ENCODE results near the gene NEK2. TPM values are rescaled to one million over a fixed set of nuclear protein-coding genes. Genes with fewer than 3 reads are reported as not detected.
A peak's percentile ranks its signal among the peaks of the same experiment; 100 is the strongest.

The NEK2 gene
- total RNA-seq, 1 experiment from 2014 or later, result 44.5 TPM

DNA sequence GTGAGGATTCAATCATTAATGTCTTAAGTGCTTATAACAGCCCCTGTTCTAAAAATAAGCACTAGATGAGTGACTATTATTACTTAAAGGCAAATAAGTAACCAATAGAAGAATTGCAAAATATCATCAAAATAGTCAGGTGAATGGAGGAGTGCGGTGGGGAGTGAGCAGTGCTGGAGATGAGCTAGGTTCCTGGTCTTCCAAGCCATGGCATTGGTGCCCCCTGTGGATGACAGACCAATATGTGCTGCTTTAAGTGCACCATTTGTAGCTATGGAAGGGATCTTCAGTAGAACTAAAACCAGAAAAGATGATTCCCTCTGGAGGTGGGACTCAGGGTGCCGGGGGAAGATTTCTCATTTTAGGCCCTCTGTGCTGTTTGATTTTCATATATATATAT is 50.4 kb downstream of the NEK2 start:
- H3K9me3 Mint-ChIP-seq (ENCODE audit: unreplicated experiment), result no peaks in the 10 kb centered on the region
- POLR2A ChIA-PET, result interaction anchor here (0.6 to 2.2 kb wide), 5 partner anchors 8 to 1085 kb away, joined by 3 to 7 read pairs (median 4); partner anchors contain the start of gene SLC30A1
- H3K27me3 Mint-ChIP-seq (ENCODE audit: insufficient read depth, unreplicated experiment), result no peaks in the 10 kb centered on the region
- peak; percentile 86 for DNase-seq (ENCODE audit: unreplicated experiment)
- no peaks in the 10 kb centered on the region for H3K36me3 Mint-ChIP-seq (ENCODE audit: insufficient read depth, unreplicated experiment)
- intact Hi-C loops (cut with micrococcal nuclease), result loop anchor here (1.0 kb wide), 2 partner anchors 48 to 110 kb away; no protein-coding TSS in a partner anchor
- no peaks in the 10 kb centered on the region for H3K4me1 Mint-ChIP-seq (ENCODE audit: insufficient read depth, unreplicated experiment)
- H3K27ac Mint-ChIP-seq (ENCODE audit: low read depth, unreplicated experiment), result no peak overlapping the region
- no TSS peak for BruUV-seq (replicated peaks)
- H3K4me3 Mint-ChIP-seq (ENCODE audit: unreplicated experiment), result no peak overlapping the region
- TF ChIP-seq, protein P1, sequence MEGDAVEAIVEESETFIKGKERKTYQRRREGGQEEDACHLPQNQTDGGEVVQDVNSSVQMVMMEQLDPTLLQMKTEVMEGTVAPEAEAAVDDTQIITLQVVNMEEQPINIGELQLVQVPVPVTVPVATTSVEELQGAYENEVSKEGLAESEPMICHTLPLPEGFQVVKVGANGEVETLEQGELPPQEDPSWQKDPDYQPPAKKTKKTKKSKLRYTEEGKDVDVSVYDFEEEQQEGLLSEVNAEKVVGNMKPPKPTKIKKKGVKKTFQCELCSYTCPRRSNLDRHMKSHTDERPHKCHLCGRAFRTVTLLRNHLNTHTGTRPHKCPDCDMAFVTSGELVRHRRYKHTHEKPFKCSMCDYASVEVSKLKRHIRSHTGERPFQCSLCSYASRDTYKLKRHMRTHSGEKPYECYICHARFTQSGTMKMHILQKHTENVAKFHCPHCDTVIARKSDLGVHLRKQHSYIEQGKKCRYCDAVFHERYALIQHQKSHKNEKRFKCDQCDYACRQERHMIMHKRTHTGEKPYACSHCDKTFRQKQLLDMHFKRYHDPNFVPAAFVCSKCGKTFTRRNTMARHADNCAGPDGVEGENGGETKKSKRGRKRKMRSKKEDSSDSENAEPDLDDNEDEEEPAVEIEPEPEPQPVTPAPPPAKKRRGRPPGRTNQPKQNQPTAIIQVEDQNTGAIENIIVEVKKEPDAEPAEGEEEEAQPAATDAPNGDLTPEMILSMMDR (IDR thresholded peaks at IDR 0.05; ENCODE audit: unreplicated experiment), result peak; percentile 43
- CTCF ChIA-PET, result interaction anchor here (1.1 to 1.3 kb wide), 2 partner anchors 13 to 1178 kb away, joined by 3 read pairs; no protein-coding TSS in a partner anchor

DNA sequence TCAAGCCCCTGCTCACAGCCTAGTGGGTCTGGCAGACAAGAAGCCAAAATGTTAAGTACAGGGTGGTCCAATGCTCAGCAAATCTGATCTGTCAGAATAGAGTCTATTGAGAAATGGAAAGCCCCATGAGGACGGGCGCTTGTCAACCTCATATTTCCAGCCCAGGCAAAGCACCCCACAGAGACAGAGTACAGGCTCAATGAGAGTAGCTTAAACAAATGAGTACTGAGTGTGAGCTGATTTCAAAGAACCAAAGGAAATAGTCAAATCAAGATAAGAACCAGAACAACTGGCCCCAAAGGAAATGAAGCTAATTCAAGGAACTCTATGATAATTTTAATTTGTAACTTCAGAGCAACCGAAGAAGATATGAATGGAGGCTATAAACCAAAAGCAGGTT is 51.9 kb downstream of the NEK2 start:
- Mint-ChIP-seq H3K27ac (ENCODE audit: low read depth, unreplicated experiment) (no peak overlapping the region), H3K9me3 (ENCODE audit: unreplicated experiment) (no peaks in the 10 kb centered on the region), H3K27me3 (ENCODE audit: insufficient read depth, unreplicated experiment) (no peaks in the 10 kb centered on the region), H3K36me3 (ENCODE audit: insufficient read depth, unreplicated experiment) (no peaks in the 10 kb centered on the region), H3K4me3 (ENCODE audit: unreplicated experiment) (no peak overlapping the region), H3K4me1 (ENCODE audit: insufficient read depth, unreplicated experiment) (no peaks in the 10 kb centered on the region)
- ChIA-PET POLR2A (interaction anchor here (0.7 to 2.7 kb wide), 4 partner anchors 9 to 1392 kb away, joined by 3 to 8 read pairs (median 6); no protein-coding TSS in a partner anchor), CTCF (interaction anchor here (1.0 kb wide), 1 partner anchor 9 kb away, joined by 3 read pairs; no protein-coding TSS in a partner anchor)
- intact Hi-C loops (cut with micrococcal nuclease), result no loop called here
- BruUV-seq (replicated peaks), result no TSS peak
- TF ChIP-seq, protein P1 (IDR thresholded peaks at IDR 0.05; ENCODE audit: unreplicated experiment), result no peak
- no peak for DNase-seq (ENCODE audit: unreplicated experiment)

DNA sequence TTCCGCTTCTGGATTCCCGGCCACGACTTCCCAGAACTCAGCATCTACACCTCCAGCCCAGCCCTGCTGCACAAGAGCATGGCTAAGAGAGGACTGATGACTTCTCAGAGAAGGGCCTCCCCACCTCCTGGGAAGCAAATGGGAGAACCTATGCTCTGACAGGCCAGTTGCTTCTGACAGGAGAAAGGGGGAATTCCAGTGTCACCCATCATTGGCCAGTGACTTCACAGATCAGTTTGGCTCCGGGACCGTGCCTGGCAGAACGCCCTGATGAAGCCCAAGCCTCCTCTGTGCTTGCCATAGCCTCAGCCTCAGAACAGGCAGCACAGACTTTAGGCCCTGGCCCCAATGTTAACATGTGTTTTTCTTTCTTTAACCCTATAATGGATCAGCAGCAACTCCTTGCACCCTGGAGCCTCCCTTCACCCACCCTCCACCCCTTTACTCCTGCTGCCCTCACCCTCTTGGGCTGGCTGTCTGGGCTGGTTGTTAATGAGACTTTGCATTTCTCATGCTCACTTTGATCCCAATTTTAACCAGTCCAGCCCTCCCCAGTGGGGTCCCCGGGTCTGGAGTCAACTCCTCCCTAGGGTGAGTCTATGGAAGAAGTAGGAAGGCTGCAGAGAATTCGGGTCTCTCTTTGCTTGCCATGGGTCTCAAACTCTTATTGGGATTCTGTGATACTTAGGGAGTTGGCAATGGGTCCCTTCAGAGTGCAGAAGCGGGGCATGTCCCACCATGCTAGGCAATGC is 53.8 kb downstream of the NEK2 start:
- Mint-ChIP-seq H3K27me3 (ENCODE audit: insufficient read depth, unreplicated experiment) (no peaks in the 10 kb centered on the region), H3K4me1 (ENCODE audit: insufficient read depth, unreplicated experiment) (no peaks in the 10 kb centered on the region), H3K27ac (ENCODE audit: low read depth, unreplicated experiment) (no peak overlapping the region), H3K4me3 (ENCODE audit: unreplicated experiment) (no peak overlapping the region), H3K36me3 (ENCODE audit: insufficient read depth, unreplicated experiment) (no peaks in the 10 kb centered on the region), H3K9me3 (ENCODE audit: unreplicated experiment) (no peaks in the 10 kb centered on the region)
- intact Hi-C loops (cut with micrococcal nuclease), result no loop called here
- no peak for DNase-seq (ENCODE audit: unreplicated experiment)
- ChIA-PET POLR2A (interaction anchor here (1.0 to 2.7 kb wide), 2 partner anchors 8 to 32 kb away, joined by 3 to 8 read pairs; no protein-coding TSS in a partner anchor), CTCF (interaction anchor here (0.6 to 0.7 kb wide), 2 partner anchors 11 to 1247 kb away, joined by 3 to 4 read pairs; no protein-coding TSS in a partner anchor)
- TF ChIP-seq, protein P1 (IDR thresholded peaks at IDR 0.05; ENCODE audit: unreplicated experiment), result no peak
- no TSS peak for BruUV-seq (replicated peaks)

DNA sequence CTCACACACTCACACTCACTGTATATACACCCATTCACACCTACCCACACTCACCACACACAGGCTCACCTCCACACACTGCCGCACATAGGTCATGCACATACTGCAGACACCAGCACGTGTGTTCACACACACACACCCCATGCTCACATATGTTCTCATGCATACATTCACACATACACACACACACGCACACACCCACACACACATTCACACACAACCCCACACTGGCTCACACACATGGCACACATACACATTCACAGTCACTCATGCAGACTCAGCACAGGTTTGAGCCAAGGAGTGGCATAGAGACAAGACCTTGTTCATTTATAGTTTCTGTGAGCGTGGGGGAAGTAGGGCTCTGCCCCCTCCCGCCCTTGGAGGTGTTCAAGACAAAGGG is 55.3 kb downstream of the NEK2 start:
- Mint-ChIP-seq H3K36me3 (ENCODE audit: insufficient read depth, unreplicated experiment) (no peaks in the 10 kb centered on the region), H3K9me3 (ENCODE audit: unreplicated experiment) (no peaks in the 10 kb centered on the region), H3K27ac (ENCODE audit: low read depth, unreplicated experiment) (no peak overlapping the region), H3K4me1 (ENCODE audit: insufficient read depth, unreplicated experiment) (peaks cover 5% of the 10 kb centered on the region), H3K27me3 (ENCODE audit: insufficient read depth, unreplicated experiment) (no peaks in the 10 kb centered on the region), H3K4me3 (ENCODE audit: unreplicated experiment) (no peak overlapping the region)
- intact Hi-C loops (cut with micrococcal nuclease), result no loop called here
- ChIA-PET POLR2A (interaction anchor here (0.8 to 3.2 kb wide), 5 partner anchors 13 to 40 kb away, joined by 3 to 18 read pairs (median 3); partner anchors contain the start of gene SLC30A1), CTCF (interaction anchor here (0.5 to 2.3 kb wide), 5 partner anchors 8 to 102 kb away, joined by 3 to 20 read pairs (median 7); no protein-coding TSS in a partner anchor)
- DNase-seq (ENCODE audit: unreplicated experiment), result no peak
- TF ChIP-seq, protein P1 (IDR thresholded peaks at IDR 0.05; ENCODE audit: unreplicated experiment), result no peak
- BruUV-seq (replicated peaks), result no TSS peak
